ENCODE results near the gene MEGF6. TPM values are rescaled to one million over a fixed set of nuclear protein-coding genes. Genes with fewer than 3 reads are reported as not detected.

MEGF6 gene
- total and polyA plus RNA-seq, 2 donors (not counting 3 experiments of a cell fraction or from before 2014, with no cell fraction given): 22.5 to 63.7 TPM

DNA sequence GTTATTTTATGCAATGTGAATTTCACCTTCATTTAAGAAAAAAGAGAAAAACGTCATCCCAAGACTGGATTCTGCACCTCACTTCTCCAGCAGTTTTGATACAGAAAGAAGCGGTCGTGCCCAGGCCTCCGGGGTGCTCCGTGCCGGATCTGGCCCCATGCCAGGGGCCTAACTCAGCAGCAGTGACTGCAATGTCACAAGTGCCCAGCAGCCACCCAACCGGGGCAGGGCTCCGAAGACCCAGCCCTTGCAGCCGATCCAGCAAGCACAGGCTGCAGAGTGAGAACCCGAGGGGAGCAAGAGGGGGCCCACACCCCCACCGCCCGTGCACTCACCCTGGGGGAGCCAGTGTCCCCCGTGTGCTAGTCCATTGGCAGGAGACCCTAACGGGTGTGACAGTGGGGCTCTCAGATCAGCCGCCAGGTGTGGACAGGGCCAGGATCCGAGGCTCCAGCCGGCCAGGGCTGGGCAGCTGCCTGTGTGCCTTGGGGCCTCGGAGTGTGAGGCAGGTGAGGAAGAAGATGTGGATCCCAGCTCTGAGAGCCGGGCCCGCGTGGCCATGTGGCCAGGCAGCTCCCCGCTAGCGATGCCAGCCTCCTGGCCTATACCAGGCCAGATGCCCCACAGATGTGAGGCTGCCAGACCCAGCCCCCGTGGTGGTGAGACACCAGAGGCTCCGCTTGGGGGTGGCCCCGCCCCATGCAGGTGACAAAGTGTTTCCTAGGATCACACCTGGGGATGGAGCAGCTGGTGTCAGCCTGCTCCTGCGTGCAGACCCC, 60.6 kb downstream of the MEGF6 start:
- Histone ChIP-seq H3K4me3 (replicated peaks in 1 of 3; ENCODE audit: insufficient read depth in 1 of 3, low read depth in 1 of 3, low read length in 3 of 3) (no peak overlapping the region), H2AFZ (ENCODE audit: low read depth, low read length) (no peak overlapping the region), H3K9ac (replicated peaks; ENCODE audit: extremely low read depth, insufficient read depth, low read length) (no peak overlapping the region), H3K36me3 (ENCODE audit: control insufficient read depth in 2 of 2, extremely low read depth in 1 of 2, insufficient read depth in 2 of 2, low read length in 2 of 2) (no peaks in the 10 kb centered on the region), H3K4me2 (ENCODE audit: insufficient read depth, low read length) (no peak overlapping the region), H3K79me2 (ENCODE audit: control insufficient read depth, insufficient read depth, low read length) (no peaks in the 10 kb centered on the region), H3K27ac (ENCODE audit: insufficient read depth, low read depth, low read length) (no peak overlapping the region), H3K9me3 (replicated peaks; ENCODE audit: control insufficient read depth, insufficient read depth, low read length) (no peaks in the 10 kb centered on the region), H3K27me3 (ENCODE audit: control insufficient read depth in 2 of 2, insufficient read depth in 2 of 2, low read length in 2 of 2) (no peaks in the 10 kb centered on the region), H3K4me1 (ENCODE audit: control insufficient read depth, extremely low read depth, insufficient read depth, low read length) (no peaks in the 10 kb centered on the region), H4K20me1 (replicated peaks; ENCODE audit: control insufficient read depth, extremely low read depth, insufficient read depth, low read length) (no peaks in the 10 kb centered on the region), H3K9me1 (replicated peaks; ENCODE audit: control insufficient read depth, extremely low read depth, insufficient read depth, low read length) (no peaks in the 10 kb centered on the region)
- FAIRE-seq (no peak), DNase-seq (ENCODE audit: low read depth, low spot score) (no peak)
- CTCF ChIA-PET: interaction anchor here (1.6 kb wide), 2 partner anchors 8 to 11 kb away, joined by 3 to 4 read pairs; no protein-coding TSS in a partner anchor
- dilution Hi-C loops (cut with MboI; ENCODE audit: extremely low pct_ligation_motif_present, low sequenced_read_pairs) (no loop called here), intact Hi-C loops (cut with micrococcal nuclease) (no loop called here)
- POLR2A ChIA-PET: no interaction called here
- TF ChIP-seq JUN (IDR thresholded peaks at IDR 0.05; ENCODE audit: borderline replicate concordance, insufficient read depth, insufficient read length, low read depth): no peak
- no peak for TF ChIP-seq MYC (IDR thresholded peaks at IDR 0.05; ENCODE audit: low read depth, low read length)
- no peak for TF ChIP-seq POLR2AphosphoS5 (IDR thresholded peaks at IDR 0.05; ENCODE audit: insufficient read depth, low read depth, low read length)
- TF ChIP-seq FOS (IDR thresholded peaks at IDR 0.05; ENCODE audit: borderline replicate concordance, insufficient read depth, low read length): no peak
- TF ChIP-seq CTCF (IDR thresholded peaks at IDR 0.05; ENCODE audit: extremely low read depth in 1 of 2, insufficient read depth in 1 of 2, low read depth in 1 of 2, low read length in 2 of 2): no peak
- TF ChIP-seq POLR2A (IDR thresholded peaks at IDR 0.05; ENCODE audit: low read depth, low read length): no peak
- TF ChIP-seq, protein P1, sequence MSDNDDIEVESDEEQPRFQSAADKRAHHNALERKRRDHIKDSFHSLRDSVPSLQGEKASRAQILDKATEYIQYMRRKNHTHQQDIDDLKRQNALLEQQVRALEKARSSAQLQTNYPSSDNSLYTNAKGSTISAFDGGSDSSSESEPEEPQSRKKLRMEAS (IDR thresholded peaks at IDR 0.05; ENCODE audit: insufficient read depth, insufficient read length): no peak
- TF ChIP-seq GATA2 (IDR thresholded peaks at IDR 0.05; ENCODE audit: insufficient read depth, insufficient read length, low read depth, low read length): no peak
- no peak for TF ChIP-seq EZH2 (IDR thresholded peaks at IDR 0.05; ENCODE audit: borderline replicate concordance, low read depth, low read length, severe bottlenecking)
- BruUV-seq (replicated peaks): no TSS peak

Measured in endothelial cell of umbilical vein (primary cell).